ENCODE data around the gene GH1. TPM values are rescaled to one million over a fixed set of nuclear protein-coding genes. Genes with fewer than 3 reads are reported as not detected.
"Not testable (repeated sequence)": the region's sequence is repeated elsewhere in the genome, so short reads cannot be mapped to it uniquely, and the experiment has no call there.

Gene GH1
- total RNA-seq, 2 donors from 2014 or later = not detected

DNA sequence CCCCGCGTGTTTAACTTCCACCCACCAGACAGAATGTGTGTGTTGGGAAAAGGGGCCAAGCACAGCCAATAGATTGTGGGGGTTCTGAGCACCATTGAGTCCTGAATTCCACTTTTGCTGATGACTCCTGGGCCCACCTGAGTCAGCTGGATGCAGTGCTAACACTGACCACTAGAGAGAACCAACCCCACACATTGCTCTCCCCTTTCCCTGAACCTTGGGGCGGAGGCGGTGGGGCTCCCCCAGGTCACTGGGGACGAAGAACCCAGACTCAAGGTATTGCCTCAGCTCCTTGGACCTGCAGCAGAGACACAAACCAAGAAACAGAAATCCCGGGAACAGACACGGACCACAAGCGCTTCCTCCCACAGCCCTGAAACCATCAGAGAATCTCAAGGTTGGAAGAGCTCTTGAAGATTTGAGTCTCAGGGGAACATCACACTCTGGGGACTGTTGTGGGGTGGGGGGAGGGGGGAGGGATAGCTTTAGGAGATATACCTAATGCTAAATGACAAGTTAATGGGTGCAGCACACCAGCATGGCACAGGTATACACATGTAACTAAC is 44.5 kb downstream of the GH1 start:
- H3K36me3 Mint-ChIP-seq (ENCODE audit: low read depth) = not testable (repeated sequence)
- WGBS, 2 experiments (ENCODE audit: insufficient coverage in 1 of 2, insufficient read length in 1 of 2) = 84% methylated on average over 6 of the region's 8 CpGs; no CpG with 5 or more reads in 1 of the 2 experiments

DNA sequence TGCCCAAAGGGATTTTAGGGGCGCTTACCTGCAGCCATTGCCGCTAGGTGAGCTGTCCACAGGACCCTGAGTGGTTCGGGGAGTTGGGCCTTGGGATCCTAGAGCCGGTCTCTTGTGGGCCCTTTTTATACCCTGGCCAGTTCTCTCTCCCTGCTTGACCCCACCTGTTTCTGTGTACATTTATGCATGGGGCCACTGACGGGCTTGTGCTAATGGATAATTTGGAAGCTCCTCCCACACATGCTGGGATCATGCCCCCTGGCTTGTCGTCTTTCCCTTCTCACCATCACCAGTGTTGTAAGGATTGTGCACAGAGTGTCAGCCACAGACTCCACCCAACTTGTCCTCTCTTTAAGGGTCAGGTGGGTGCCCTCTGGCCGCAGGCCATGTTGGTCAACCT is 45.1 kb downstream of the GH1 start, which contains the start of gene CSH2:
TSS of gene CSH2 (minus strand) at position 101 of the 400 bp plus-strand sequence. CDS start at position 38, 63 bp downstream.
- WGBS, 2 experiments (ENCODE audit: insufficient coverage in 1 of 2, insufficient read length in 1 of 2) = 95% methylated on average over 3 of the region's 7 CpGs; no CpG with 5 or more reads in 1 of the 2 experiments
- H3K9ac ChIP-seq (ENCODE audit: extremely low read depth, low read length, poor library complexity, severe bottlenecking); H3K4me1 Mint-ChIP-seq; H3K9me3 Mint-ChIP-seq; H3K4me3 ChIP-seq (ENCODE audit: low read length); H3K36me3 ChIP-seq (ENCODE audit: control insufficient read depth, insufficient read depth, low read length); H3K36me3 Mint-ChIP-seq (ENCODE audit: low read depth); H3K27me3 ChIP-seq (ENCODE audit: control insufficient read depth, insufficient read depth, low read length, poor library complexity, severe bottlenecking); H3K27ac Mint-ChIP-seq; H3K27ac ChIP-seq (ENCODE audit: low read depth, low read length); H3K4me1 ChIP-seq (ENCODE audit: control insufficient read depth, insufficient read depth, low read length); H3K4me3 Mint-ChIP-seq; DNase-seq; H3K9me3 ChIP-seq (ENCODE audit: control insufficient read depth, low read length): not testable (repeated sequence)
- H3K27me3 Mint-ChIP-seq (ENCODE audit: insufficient read depth) = peaks cover 11% of the 10 kb centered on the region

More for the DNA sequence above, 44.5 kb downstream of the GH1 start:
- H3K27me3 Mint-ChIP-seq (ENCODE audit: insufficient read depth) = peaks cover 12% of the 10 kb centered on the region
- H3K27ac Mint-ChIP-seq; H3K36me3 ChIP-seq (ENCODE audit: control insufficient read depth, insufficient read depth, low read length); H3K27me3 ChIP-seq (ENCODE audit: control insufficient read depth, insufficient read depth, low read length, poor library complexity, severe bottlenecking); H3K4me1 ChIP-seq (ENCODE audit: control insufficient read depth, insufficient read depth, low read length); H3K27ac ChIP-seq (ENCODE audit: low read depth, low read length); H3K9ac ChIP-seq (ENCODE audit: extremely low read depth, low read length, poor library complexity, severe bottlenecking); H3K4me3 ChIP-seq (ENCODE audit: low read length); H3K4me1 Mint-ChIP-seq; H3K9me3 ChIP-seq (ENCODE audit: control insufficient read depth, low read length); H3K4me3 Mint-ChIP-seq; H3K9me3 Mint-ChIP-seq: not testable (repeated sequence)
- DNase-seq = peak; percentile 62
- TF ChIP-seq, protein P1, sequence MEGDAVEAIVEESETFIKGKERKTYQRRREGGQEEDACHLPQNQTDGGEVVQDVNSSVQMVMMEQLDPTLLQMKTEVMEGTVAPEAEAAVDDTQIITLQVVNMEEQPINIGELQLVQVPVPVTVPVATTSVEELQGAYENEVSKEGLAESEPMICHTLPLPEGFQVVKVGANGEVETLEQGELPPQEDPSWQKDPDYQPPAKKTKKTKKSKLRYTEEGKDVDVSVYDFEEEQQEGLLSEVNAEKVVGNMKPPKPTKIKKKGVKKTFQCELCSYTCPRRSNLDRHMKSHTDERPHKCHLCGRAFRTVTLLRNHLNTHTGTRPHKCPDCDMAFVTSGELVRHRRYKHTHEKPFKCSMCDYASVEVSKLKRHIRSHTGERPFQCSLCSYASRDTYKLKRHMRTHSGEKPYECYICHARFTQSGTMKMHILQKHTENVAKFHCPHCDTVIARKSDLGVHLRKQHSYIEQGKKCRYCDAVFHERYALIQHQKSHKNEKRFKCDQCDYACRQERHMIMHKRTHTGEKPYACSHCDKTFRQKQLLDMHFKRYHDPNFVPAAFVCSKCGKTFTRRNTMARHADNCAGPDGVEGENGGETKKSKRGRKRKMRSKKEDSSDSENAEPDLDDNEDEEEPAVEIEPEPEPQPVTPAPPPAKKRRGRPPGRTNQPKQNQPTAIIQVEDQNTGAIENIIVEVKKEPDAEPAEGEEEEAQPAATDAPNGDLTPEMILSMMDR (conservative IDR thresholded peaks at IDR 0.05) = peak; percentile 39

DNA sequence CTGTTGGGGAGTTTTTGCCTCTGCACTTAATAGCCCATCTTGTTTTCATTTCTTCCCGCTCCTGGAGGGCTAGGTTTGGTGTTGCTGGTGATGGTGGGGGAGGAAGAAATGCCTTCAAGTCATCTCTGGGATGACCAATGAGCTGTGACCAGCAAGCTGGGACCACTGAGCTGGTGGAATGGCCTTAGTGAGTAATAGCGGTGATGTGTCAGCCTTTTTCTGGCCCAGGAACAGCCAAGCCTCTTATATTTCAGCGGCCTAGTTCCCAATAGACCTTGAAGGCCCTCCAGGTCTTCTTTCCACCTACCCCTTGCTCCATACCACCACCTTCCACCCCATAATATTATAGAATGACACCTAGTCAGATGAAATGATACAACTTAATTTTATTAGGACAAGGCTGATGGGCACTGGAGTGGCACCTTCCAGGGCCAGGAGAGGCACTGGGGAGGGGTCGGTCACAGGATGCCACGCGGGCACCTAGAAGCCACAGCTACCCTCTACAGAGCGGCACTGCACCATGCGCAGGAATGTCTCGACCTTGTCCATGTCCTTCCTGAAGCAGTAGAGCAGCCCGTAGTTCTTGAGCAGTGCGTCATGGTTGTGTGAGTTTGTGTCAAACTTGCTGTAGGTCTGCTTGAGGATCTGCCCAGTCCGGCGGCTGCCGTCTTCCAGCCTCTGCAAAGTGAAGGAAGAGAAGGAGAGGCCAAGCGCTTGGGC is 46.8 kb downstream of the GH1 start:
- not testable (repeated sequence) for H3K9ac ChIP-seq (ENCODE audit: extremely low read depth, low read length, poor library complexity, severe bottlenecking); H3K9me3 ChIP-seq (ENCODE audit: control insufficient read depth, low read length); H3K36me3 Mint-ChIP-seq (ENCODE audit: low read depth); H3K27me3 Mint-ChIP-seq (ENCODE audit: insufficient read depth); H3K4me1 ChIP-seq (ENCODE audit: control insufficient read depth, insufficient read depth, low read length); H3K4me3 ChIP-seq (ENCODE audit: low read length); H3K9me3 Mint-ChIP-seq; H3K27ac ChIP-seq (ENCODE audit: low read depth, low read length); DNase-seq; H3K4me3 Mint-ChIP-seq; H3K27me3 ChIP-seq (ENCODE audit: control insufficient read depth, insufficient read depth, low read length, poor library complexity, severe bottlenecking); H3K27ac Mint-ChIP-seq; H3K36me3 ChIP-seq (ENCODE audit: control insufficient read depth, insufficient read depth, low read length); H3K4me1 Mint-ChIP-seq
- WGBS, 2 experiments (ENCODE audit: insufficient coverage in 1 of 2, insufficient read length in 1 of 2) = 95 to 98% methylated on average over 4 to 9 of the region's 15 CpGs

DNA sequence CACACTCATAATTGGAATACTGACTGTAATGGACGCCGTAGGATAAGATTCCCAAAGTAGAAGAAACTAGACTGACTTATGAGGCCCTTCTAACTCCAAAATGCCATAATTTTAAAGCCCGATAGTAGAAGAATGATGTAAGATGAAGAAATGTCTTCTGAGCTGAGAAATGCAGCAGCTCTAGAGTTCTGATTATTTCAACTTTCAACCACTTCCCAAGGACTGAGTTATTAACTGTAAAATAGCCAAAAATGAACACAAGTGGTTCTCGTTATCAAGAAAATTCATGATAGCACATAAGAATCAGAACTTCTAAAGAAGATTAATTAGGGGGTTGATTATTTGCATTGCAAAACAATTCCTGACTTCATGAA is 48.4 kb downstream of the GH1 start:
- not testable (repeated sequence) for H3K36me3 ChIP-seq (ENCODE audit: control insufficient read depth, insufficient read depth, low read length); H3K4me3 ChIP-seq (ENCODE audit: low read length); H3K4me3 Mint-ChIP-seq; H3K4me1 ChIP-seq (ENCODE audit: control insufficient read depth, insufficient read depth, low read length); H3K4me1 Mint-ChIP-seq; H3K9me3 ChIP-seq (ENCODE audit: control insufficient read depth, low read length); H3K27me3 ChIP-seq (ENCODE audit: control insufficient read depth, insufficient read depth, low read length, poor library complexity, severe bottlenecking); H3K27me3 Mint-ChIP-seq (ENCODE audit: insufficient read depth); H3K9me3 Mint-ChIP-seq; DNase-seq; H3K9ac ChIP-seq (ENCODE audit: extremely low read depth, low read length, poor library complexity, severe bottlenecking); H3K36me3 Mint-ChIP-seq (ENCODE audit: low read depth); H3K27ac Mint-ChIP-seq; H3K27ac ChIP-seq (ENCODE audit: low read depth, low read length)
- WGBS, 2 experiments (ENCODE audit: insufficient coverage in 1 of 2, insufficient read length in 1 of 2) = 95 to 100% methylated on average over 4 of the region's 4 CpGs

All from endodermal cell (in vitro differentiated cells).